Esophagus muscularis mucosa (tissue), 4 donors: ENCODE measurements around the gene PHYHIPL. TPM values are rescaled to one million over a fixed set of nuclear protein-coding genes. Genes with fewer than 3 reads are reported as not detected.

Experiments
- DNase-seq: peaks from one replicate; pipeline ENCODE4 v3.0.0-alpha.2; 2017; ENCODE audit errors: extremely low spot score
- H3K27ac ChIP-seq, 4 donors: fragments of 200-600 bp; sonication (generic); replicated peaks in 1 of 4; 1 replicate in 3 of 4; 2 replicates in 1 of 4; pipeline ENCODE4 v1.5.1; 2016 to 2019; ENCODE audit warnings: mild to moderate bottlenecking in 1 of 4
- H3K27me3 ChIP-seq, 4 donors: fragments of 200-600 bp; sonication (generic); one replicate each; pipeline versions ENCODE4 v1.5.1 to v1.6.0; 2016 to 2019
- H3K36me3 ChIP-seq, 4 donors: fragments of 200-600 bp; sonication (generic); one replicate each; pipeline ENCODE4 v1.5.1; 2016 to 2019
- H3K4me1 ChIP-seq, 4 donors: fragments of 200-600 bp; sonication (generic); one replicate each; pipeline ENCODE4 v1.5.1; 2016 to 2019
- H3K4me3 ChIP-seq, 4 donors: fragments of 200-600 bp; sonication (generic); 1 replicate in 2 of 4; 2 replicates in 2 of 4; pipeline ENCODE4 v1.5.1; 2016 to 2019; ENCODE audit warnings: mild to moderate bottlenecking in 4 of 4, moderate library complexity in 1 of 4
- H3K9me3 ChIP-seq, 4 donors: fragments of 200-600 bp; sonication (generic); 1 replicate in 3 of 4; 2 replicates in 1 of 4; pipeline ENCODE4 v1.5.1; 2016 to 2019
- CTCF ChIP-seq, 3 experiments: fragments of 200-600 bp in 2 of 3; fragments of 450-650 bp in 1 of 3; sonication (generic) in 2 of 3; IDR thresholded peaks; one replicate each; pipeline ENCODE4 v1.5.1; 2017 to 2019; ENCODE audit warnings: antibody characterized with exemption in 3 of 3, mild to moderate bottlenecking in 2 of 3, moderate library complexity in 1 of 3
- EP300 ChIP-seq: sonication (generic); formaldehyde crosslinking; IDR thresholded peaks from one replicate; pipeline ENCODE4 v1.6.1; 2017; ENCODE audit warnings: antibody characterized with exemption
- POLR2A ChIP-seq: fragments of 450-650 bp; IDR thresholded peaks from one replicate; pipeline ENCODE4 v1.6.1; 2017; ENCODE audit warnings: antibody characterized with exemption, moderate library complexity, mild to moderate bottlenecking, low read depth
- POLR2AphosphoS5 ChIP-seq, 2 donors: sonication (generic); formaldehyde crosslinking; IDR thresholded peaks; one replicate each; pipeline ENCODE4 v1.6.1; 2017; ENCODE audit warnings: antibody characterized with exemption in 2 of 2
- WGBS: methylation state at CpG from one replicate; pipeline ENCODE4 v1.1.5; 2018; 5-methylcytosine and 5-hydroxymethylcytosine counted together
- intact Hi-C: fragments of 100-400 bp; cut with DNase I; formaldehyde crosslinking; loops from one replicate; pipeline ENCODE4 v1.15.1; 2023
- total RNA-seq, 4 donors: library from RNA; depleted of rRNA; stranded (reverse); fragments of >200 nt; gene quantifications; one replicate each; pipeline versions ENCODE4 v1.1.0 to v1.2.1, GENCODE V29; 2016

Gene PHYHIPL
- total RNA-seq, 4 donors from 2014 or later: 0.34 to 1.7 (median 0.76) TPM

- intact Hi-C loops: loop anchor here (5.0 kb wide), 1 partner anchor 223 kb away; no protein-coding TSS in a partner anchor
- H3K36me3 ChIP-seq: no peaks in the 10 kb centered on the region
- WGBS: 91% methylated on average over 3 of the region's 3 CpGs
- no peaks in the 10 kb centered on the region for H3K9me3 ChIP-seq
- peaks cover 12 to 18% (median 17%) of the 10 kb centered on the region in 4 donors for H3K4me1 ChIP-seq
- no peak for DNase-seq
- H3K27ac ChIP-seq: no peak overlapping the region
- H3K27me3 ChIP-seq: peaks cover 0 to 57% (median 17%) of the 10 kb centered on the region in 4 donors
- no peak overlapping the region for H3K4me3 ChIP-seq
- no peak for TF ChIP-seq POLR2A
- TF ChIP-seq CTCF (IDR thresholded peaks at IDR 0.05): no peak
- no peak for TF ChIP-seq POLR2AphosphoS5 (IDR thresholded peaks at IDR 0.05)
- no peak for TF ChIP-seq EP300
These were observed 4.3 kb downstream of the PHYHIPL start for GRCh38 chr10:59180689-59181270.

- Histone ChIP-seq H3K27ac (no peak overlapping the region), H3K9me3 (no peaks in the 10 kb centered on the region), H3K27me3 (peaks cover 0 to 48% (median 12%) of the 10 kb centered on the region in 4 donors), H3K4me1 (peaks cover 5 to 9% (median 9%) of the 10 kb centered on the region in 4 donors), H3K36me3 (no peaks in the 10 kb centered on the region), H3K4me3 (no peak overlapping the region)
- 16% methylated on average over 2 of the region's 2 CpGs for WGBS
- intact Hi-C loops: loop anchor here (5.0 kb wide), 1 partner anchor 224 kb away; no protein-coding TSS in a partner anchor
- no peak for DNase-seq
- TF ChIP-seq CTCF (IDR thresholded peaks at IDR 0.05) (peak; percentile 24 to 48 (median 26)), POLR2A (no peak)
These were observed 5.2 kb downstream of the PHYHIPL start for GRCh38 chr10:59181668-59182067.

GRCh38 chr10:59190332-59190731, 13.9 kb downstream of the PHYHIPL start:
- DNase-seq: no peak
- no peaks in the 10 kb centered on the region for H3K4me1 ChIP-seq
- no peaks in the 10 kb centered on the region for H3K36me3 ChIP-seq
- no peak for TF ChIP-seq EP300
- TF ChIP-seq POLR2A: no peak
- TF ChIP-seq CTCF (IDR thresholded peaks at IDR 0.05): no peak
- no peak for TF ChIP-seq POLR2AphosphoS5 (IDR thresholded peaks at IDR 0.05)
- intact Hi-C loops: no loop called here
- no peaks in the 10 kb centered on the region for H3K27me3 ChIP-seq
- H3K9me3 ChIP-seq: no peaks in the 10 kb centered on the region
- no peak overlapping the region for H3K4me3 ChIP-seq
- WGBS: 94% methylated on average over 1 of the region's 1 CpG
- no peak overlapping the region for H3K27ac ChIP-seq

GRCh38 chr10:59206204-59206720, 29.8 kb downstream of the PHYHIPL start:
- DNase-seq: no peak
- H3K36me3 ChIP-seq: no peaks in the 10 kb centered on the region
- H3K9me3 ChIP-seq: no peaks in the 10 kb centered on the region
- 96% methylated on average over 5 of the region's 5 CpGs for WGBS
- no peak overlapping the region for H3K4me3 ChIP-seq
- no peaks in the 10 kb centered on the region for H3K4me1 ChIP-seq
- no peaks in the 10 kb centered on the region for H3K27me3 ChIP-seq
- TF ChIP-seq CTCF (IDR thresholded peaks at IDR 0.05) (no peak), POLR2AphosphoS5 (IDR thresholded peaks at IDR 0.05) (no peak), POLR2A (no peak), EP300 (no peak)
- intact Hi-C loops: no loop called here
- no peak overlapping the region for H3K27ac ChIP-seq

- no peaks in the 10 kb centered on the region for H3K9me3 ChIP-seq
- TF ChIP-seq POLR2A (no peak), POLR2AphosphoS5 (IDR thresholded peaks at IDR 0.05) (no peak)
- peaks cover 0 to 7% (median 4%) of the 10 kb centered on the region in 4 donors for H3K4me1 ChIP-seq
- H3K27ac ChIP-seq: no peak overlapping the region
- H3K27me3 ChIP-seq: no peaks in the 10 kb centered on the region
- H3K36me3 ChIP-seq: no peaks in the 10 kb centered on the region
- intact Hi-C loops: no loop called here
- 88% methylated on average over 2 of the region's 2 CpGs for WGBS
- no peak for DNase-seq
- H3K4me3 ChIP-seq: no peak overlapping the region
These were observed 35.9 kb downstream of the PHYHIPL start for GRCh38 chr10:59212301-59212798.
